GM12891 (cell line): ENCODE measurements around the gene EHD3.

Source experiments
- POLR2A ChIP-seq: IDR thresholded peaks from 2 replicates; pipeline ENCODE4 v1.6.1; 2011; ENCODE audit warnings: low read depth, low read length, control low read depth
- POLR2AphosphoS5 ChIP-seq: IDR thresholded peaks from 2 replicates; pipeline ENCODE4 v1.6.1; 2011; ENCODE audit warnings: low read depth, low read length, control low read depth

DNA sequence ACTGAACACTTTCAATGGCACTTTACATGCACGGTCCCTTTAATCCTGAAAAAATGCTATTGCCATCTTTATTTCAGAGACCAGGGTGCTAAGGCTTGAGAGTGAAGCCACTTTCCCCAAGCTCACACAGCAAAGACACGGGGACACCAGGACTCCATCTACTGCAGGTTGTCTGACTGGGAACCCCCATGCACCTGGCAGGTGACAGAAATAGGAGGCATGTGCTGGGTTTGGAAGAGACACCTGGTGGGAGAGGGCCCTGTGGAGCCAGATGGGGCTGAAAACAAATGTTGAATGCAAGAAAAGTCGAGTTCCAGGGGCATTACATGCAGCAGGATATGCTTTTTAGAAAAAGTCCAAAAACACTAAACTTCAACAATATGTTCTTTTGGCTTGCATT, 5.2 kb upstream of the EHD3 start:
- TF ChIP-seq POLR2AphosphoS5, result no peak
- TF ChIP-seq POLR2A, result no peak
